Measurements from ENCODE around the gene SLC39A11. TPM values are rescaled to one million over a fixed set of nuclear protein-coding genes. Genes with fewer than 3 reads are reported as not detected.

SLC39A11 gene
- total and polyA plus RNA-seq, 8 donors, result 13.6 to 49.0 (median 17.5) TPM

DNA sequence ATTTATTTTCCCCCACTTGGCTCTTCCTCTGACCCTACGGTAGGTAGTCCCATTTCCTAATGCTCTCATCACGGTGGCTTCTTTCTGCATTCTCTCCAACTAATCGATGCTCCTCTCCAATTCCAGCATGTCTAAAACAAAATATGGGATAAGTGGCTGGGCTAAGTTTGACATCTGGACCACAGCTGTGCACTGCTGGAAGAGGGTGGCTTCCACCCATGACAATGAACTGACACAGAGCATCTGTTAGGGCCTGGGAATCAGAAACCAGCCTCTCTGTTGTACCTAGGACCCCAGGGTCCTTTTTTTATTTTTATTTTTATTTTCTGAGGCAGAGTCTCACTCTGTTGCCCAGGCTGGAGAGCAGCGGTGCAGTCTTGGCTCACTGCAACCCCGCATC is 29.0 kb upstream of the SLC39A11 start:
- intact Hi-C loops (cut with DNase I), result no loop called here
- Histone ChIP-seq H3K9me3 (no peaks in the 10 kb centered on the region), H3K4me3 (no peak overlapping the region), H3K27me3 (no peaks in the 10 kb centered on the region), H3K27ac (no peak overlapping the region), H3K36me3 (no peaks in the 10 kb centered on the region), H3K4me1 (no peaks in the 10 kb centered on the region)
- no peak for ATAC-seq
- peak in 1 of 4 donors; percentile 30 for DNase-seq
- TF ChIP-seq, protein P1, sequence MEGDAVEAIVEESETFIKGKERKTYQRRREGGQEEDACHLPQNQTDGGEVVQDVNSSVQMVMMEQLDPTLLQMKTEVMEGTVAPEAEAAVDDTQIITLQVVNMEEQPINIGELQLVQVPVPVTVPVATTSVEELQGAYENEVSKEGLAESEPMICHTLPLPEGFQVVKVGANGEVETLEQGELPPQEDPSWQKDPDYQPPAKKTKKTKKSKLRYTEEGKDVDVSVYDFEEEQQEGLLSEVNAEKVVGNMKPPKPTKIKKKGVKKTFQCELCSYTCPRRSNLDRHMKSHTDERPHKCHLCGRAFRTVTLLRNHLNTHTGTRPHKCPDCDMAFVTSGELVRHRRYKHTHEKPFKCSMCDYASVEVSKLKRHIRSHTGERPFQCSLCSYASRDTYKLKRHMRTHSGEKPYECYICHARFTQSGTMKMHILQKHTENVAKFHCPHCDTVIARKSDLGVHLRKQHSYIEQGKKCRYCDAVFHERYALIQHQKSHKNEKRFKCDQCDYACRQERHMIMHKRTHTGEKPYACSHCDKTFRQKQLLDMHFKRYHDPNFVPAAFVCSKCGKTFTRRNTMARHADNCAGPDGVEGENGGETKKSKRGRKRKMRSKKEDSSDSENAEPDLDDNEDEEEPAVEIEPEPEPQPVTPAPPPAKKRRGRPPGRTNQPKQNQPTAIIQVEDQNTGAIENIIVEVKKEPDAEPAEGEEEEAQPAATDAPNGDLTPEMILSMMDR (IDR thresholded peaks at IDR 0.05), result no peak

DNA sequence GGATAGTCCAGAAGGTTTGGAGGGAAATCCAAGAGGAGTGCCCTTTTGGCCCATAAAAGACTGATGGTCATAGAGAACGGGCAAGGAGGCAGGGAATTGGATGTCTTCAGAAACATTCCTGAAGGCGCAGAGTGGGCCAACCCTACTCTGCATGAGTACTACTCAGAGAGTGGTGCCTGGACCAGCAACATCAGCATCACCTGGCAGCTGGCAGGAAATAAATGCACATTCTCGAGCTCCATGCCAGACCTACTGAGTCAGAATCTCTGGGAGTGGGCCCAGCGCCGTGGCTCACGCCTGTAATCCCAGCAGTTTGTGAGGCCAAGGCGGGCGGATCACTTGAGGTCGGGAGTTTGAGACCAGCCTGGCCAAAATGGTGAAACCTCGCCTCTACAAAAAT is 27.1 kb upstream of the SLC39A11 start:
- Histone ChIP-seq H3K9me3 (peaks cover 0 to 2% of the 10 kb centered on the region in 2 donors), H3K4me3 (no peak overlapping the region), H3K27ac (no peak overlapping the region), H3K4me1 (no peaks in the 10 kb centered on the region), H3K36me3 (no peaks in the 10 kb centered on the region), H3K27me3 (no peaks in the 10 kb centered on the region)
- intact Hi-C loops (cut with DNase I), result no loop called here
- DNase-seq (no peak), ATAC-seq (no peak)
- TF ChIP-seq, protein P1 (IDR thresholded peaks at IDR 0.05), result no peak

DNA sequence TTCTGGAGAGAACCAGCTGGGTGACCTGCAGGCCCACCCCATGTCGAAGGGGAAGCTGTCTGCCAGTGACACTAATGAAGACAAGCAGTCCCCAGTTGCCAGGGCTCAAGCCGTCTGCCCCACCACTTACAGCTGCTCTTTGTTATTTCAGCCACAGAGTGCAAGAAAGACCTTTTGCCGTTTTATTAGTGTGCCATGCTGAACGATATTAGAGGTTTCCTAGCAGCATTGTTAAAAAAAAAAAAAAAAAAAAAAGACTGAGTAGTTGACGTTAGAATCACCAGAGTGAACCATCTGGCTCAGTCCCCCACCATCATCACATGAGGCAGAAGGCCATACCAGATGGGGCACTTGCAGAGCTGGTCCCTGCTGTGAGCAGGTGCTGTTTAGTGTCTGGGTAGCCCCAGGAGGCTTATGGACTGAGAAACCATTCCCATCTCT is 26.5 kb upstream of the SLC39A11 start:
- TF ChIP-seq, protein P1 (IDR thresholded peaks at IDR 0.05), result no peak
- ATAC-seq, result no peak

DNA sequence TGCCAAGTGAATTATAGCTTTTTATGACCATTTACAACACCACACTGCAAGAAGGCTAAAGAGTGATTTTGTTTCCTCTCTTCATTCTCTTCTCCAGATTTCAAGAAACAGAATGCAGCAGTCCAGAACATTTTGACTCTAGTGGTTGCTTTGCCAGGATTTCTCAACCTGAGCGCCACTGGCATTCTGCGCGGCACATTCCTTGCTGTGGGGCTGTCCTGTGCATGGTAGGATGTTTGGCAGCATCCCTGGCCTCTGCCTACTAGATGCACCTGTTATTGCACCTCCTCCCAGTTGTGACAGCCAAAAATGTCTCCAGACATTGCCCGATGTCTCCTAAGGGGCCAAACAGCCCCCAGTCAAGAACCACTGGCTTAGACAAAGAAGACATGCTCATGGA is 25.7 kb upstream of the SLC39A11 start:
- no peak for ATAC-seq
- Histone ChIP-seq H3K36me3 (no peaks in the 10 kb centered on the region), H3K4me1 (no peaks in the 10 kb centered on the region), H3K27me3 (no peaks in the 10 kb centered on the region), H3K27ac (no peak overlapping the region), H3K9me3 (peaks cover 0 to 2% of the 10 kb centered on the region in 2 donors), H3K4me3 (no peak overlapping the region)
- DNase-seq, result no peak
- intact Hi-C loops (cut with DNase I), result no loop called here
- TF ChIP-seq, protein P1 (IDR thresholded peaks at IDR 0.05), result no peak

More for the DNA sequence above, 26.5 kb upstream of the SLC39A11 start:
- Histone ChIP-seq H3K27me3 (no peaks in the 10 kb centered on the region), H3K9me3 (peaks cover 0 to 2% of the 10 kb centered on the region in 2 donors), H3K4me3 (no peak overlapping the region), H3K4me1 (no peaks in the 10 kb centered on the region), H3K36me3 (no peaks in the 10 kb centered on the region), H3K27ac (no peak overlapping the region)
- intact Hi-C loops (cut with DNase I), result no loop called here
- DNase-seq, result no peak

DNA sequence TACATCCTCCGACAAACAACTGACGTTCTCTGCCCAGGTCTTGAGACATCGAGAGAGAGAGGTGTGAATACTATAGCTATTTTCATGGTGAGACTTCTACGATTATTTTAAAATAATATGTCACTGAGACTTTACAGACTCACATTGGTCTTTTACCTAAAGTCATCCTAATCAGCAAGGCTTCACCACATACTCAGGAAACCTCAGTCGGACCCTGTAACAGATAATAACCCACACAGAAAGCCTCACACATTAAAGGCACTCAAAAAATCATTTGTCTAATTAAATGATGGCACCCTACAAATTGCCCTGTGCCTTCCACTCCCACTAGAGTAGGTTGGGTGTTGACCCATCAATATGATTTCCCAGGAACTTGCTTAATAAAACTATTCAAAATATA is 19.8 kb upstream of the SLC39A11 start:
- no peak for DNase-seq
- ATAC-seq, result no peak
- H3K9me3 ChIP-seq, result peaks cover 0 to 2% of the 10 kb centered on the region in 2 donors
- no peaks in the 10 kb centered on the region for H3K27me3 ChIP-seq
- H3K36me3 ChIP-seq, result no peaks in the 10 kb centered on the region
- H3K27ac ChIP-seq, result no peak overlapping the region
- no peaks in the 10 kb centered on the region for H3K4me1 ChIP-seq
- TF ChIP-seq, protein P1 (IDR thresholded peaks at IDR 0.05), result no peak
- H3K4me3 ChIP-seq, result no peak overlapping the region
- intact Hi-C loops (cut with DNase I), result no loop called here
